Activated B cell treated with CpG ODN at 0.5 μM for 24 hours (primary cell): Measurements from ENCODE around the gene PTP4A1. TPM values are rescaled to one million over a fixed set of nuclear protein-coding genes. Genes with fewer than 3 reads are reported as not detected.

Experiments used
- ATAC-seq: fragments of 200-7000 bp; cut with Tn5 transposase; one replicate; pipeline ENCODE4 v1.10.0; 2021; ENCODE audit warnings: low read depth, mild to moderate bottlenecking, moderate library complexity
- CTCF ChIA-PET: fragments of 350-600 bp; sonication (Branson Sonifier 250); formaldehyde crosslinking; loops from one replicate; lab custom pipeline; 2021; ENCODE audit warnings: antibody characterized with exemption; lab: Charles Lee
- POLR2A ChIA-PET: fragments of 350-600 bp; sonication (Branson Sonifier 250); formaldehyde crosslinking; loops from one replicate; lab custom pipeline; 2021; ENCODE audit warnings: antibody characterized with exemption; lab: Charles Lee
- DNase-seq: peaks from one replicate; pipeline ENCODE4 v3.0.0; 2022
- H3K27ac Mint-ChIP-seq: one replicate; pipeline ENCODE4 v1.8.0; 2020; ENCODE audit warnings: mixed read lengths
- H3K27me3 Mint-ChIP-seq: one replicate; pipeline ENCODE4 v1.8.0; 2021; ENCODE audit warnings: mixed read lengths
- H3K36me3 Mint-ChIP-seq: one replicate; pipeline ENCODE4 v1.8.0; 2021; ENCODE audit warnings: low read depth, mixed read lengths
- H3K4me1 Mint-ChIP-seq: one replicate; pipeline ENCODE4 v1.8.0; 2021; ENCODE audit warnings: mixed read lengths
- H3K4me3 Mint-ChIP-seq: one replicate; pipeline ENCODE4 v1.8.0; 2020; ENCODE audit warnings: mild to moderate bottlenecking, mixed read lengths
- H3K9me3 Mint-ChIP-seq: one replicate; pipeline ENCODE4 v1.8.0; 2020; ENCODE audit warnings: mixed read lengths
- CTCF ChIP-seq: fragments of 200-600 bp; IDR thresholded peaks from one replicate; pipeline ENCODE4 v1.8.0; 2022; ENCODE audit warnings: antibody characterized with exemption, mild to moderate bottlenecking
- intact Hi-C: fragments of 100-400 bp; cut with micrococcal nuclease; formaldehyde crosslinking; loops from one replicate; pipeline ENCODE4 v1.15.1; 2024
- total RNA-seq: library from RNA; stranded (reverse); gene quantifications from 2 replicates; pipeline ENCODE4 v1.2.3, GENCODE V29; 2022

PTP4A1 gene
- total RNA-seq, 1 donor from 2014 or later: 35.2 TPM

- CTCF ChIA-PET: no interaction called here
- DNase-seq: no peak
- H3K4me1 Mint-ChIP-seq: no peaks in the 10 kb centered on the region
- POLR2A ChIA-PET: no interaction called here
- ATAC-seq: no peak
- peaks cover 12% of the 10 kb centered on the region for H3K27me3 Mint-ChIP-seq
- no peaks in the 10 kb centered on the region for H3K36me3 Mint-ChIP-seq
- no peak overlapping the region for H3K27ac Mint-ChIP-seq
- intact Hi-C loops: no loop called here
- no peak overlapping the region for H3K4me3 Mint-ChIP-seq
- TF ChIP-seq CTCF: no peak
- H3K9me3 Mint-ChIP-seq: no peaks in the 10 kb centered on the region
Observed at GRCh38 chr6:63543982-63544381, 28.3 kb upstream of the PTP4A1 start.

- no peak for TF ChIP-seq CTCF
- DNase-seq (no peak), ATAC-seq (no peak)
- ChIA-PET POLR2A (no interaction called here), CTCF (no interaction called here)
- no peaks in the 10 kb centered on the region for H3K4me1 Mint-ChIP-seq
- peaks cover 8% of the 10 kb centered on the region for H3K27me3 Mint-ChIP-seq
- H3K9me3 Mint-ChIP-seq: no peaks in the 10 kb centered on the region
- no peak overlapping the region for H3K4me3 Mint-ChIP-seq
- intact Hi-C loops: no loop called here
- H3K36me3 Mint-ChIP-seq: no peaks in the 10 kb centered on the region
- no peak overlapping the region for H3K27ac Mint-ChIP-seq
Observed at GRCh38 chr6:63546236-63546635, 26.0 kb upstream of the PTP4A1 start.

GRCh38 chr6:63546697-63547096 lies 25.6 kb upstream of the PTP4A1 start:
- no peak overlapping the region for H3K27ac Mint-ChIP-seq
- intact Hi-C loops: no loop called here
- POLR2A ChIA-PET: no interaction called here
- ATAC-seq (no peak), DNase-seq (no peak)
- no peak for TF ChIP-seq CTCF
- CTCF ChIA-PET: no interaction called here
- no peaks in the 10 kb centered on the region for H3K36me3 Mint-ChIP-seq
- no peak overlapping the region for H3K4me3 Mint-ChIP-seq
- H3K27me3 Mint-ChIP-seq: peaks cover 8% of the 10 kb centered on the region
- no peaks in the 10 kb centered on the region for H3K4me1 Mint-ChIP-seq
- H3K9me3 Mint-ChIP-seq: no peaks in the 10 kb centered on the region

- DNase-seq (no peak), ATAC-seq (no peak)
- Mint-ChIP-seq H3K4me3 (no peak overlapping the region), H3K9me3 (no peaks in the 10 kb centered on the region), H3K4me1 (no peaks in the 10 kb centered on the region), H3K27ac (no peak overlapping the region), H3K36me3 (no peaks in the 10 kb centered on the region), H3K27me3 (peaks cover 3% of the 10 kb centered on the region)
- TF ChIP-seq CTCF: no peak
- CTCF ChIA-PET: no interaction called here
- intact Hi-C loops: no loop called here
- POLR2A ChIA-PET: no interaction called here
Observed at GRCh38 chr6:63549076-63549475, 23.2 kb upstream of the PTP4A1 start.

- ATAC-seq: no peak
- Mint-ChIP-seq H3K4me3 (no peak overlapping the region), H3K4me1 (no peaks in the 10 kb centered on the region), H3K27me3 (peaks cover 9% of the 10 kb centered on the region), H3K36me3 (no peaks in the 10 kb centered on the region), H3K9me3 (no peaks in the 10 kb centered on the region), H3K27ac (no peak overlapping the region)
- no peak for TF ChIP-seq CTCF
- ChIA-PET POLR2A (no interaction called here), CTCF (no interaction called here)
- intact Hi-C loops: no loop called here
- DNase-seq: no peak
Observed at GRCh38 chr6:63553208-63553607, 19.1 kb upstream of the PTP4A1 start.
